GM13976 (cell line): ENCODE measurements around the gene ENTHD1.

Experiments used
- DNase-seq: peaks from one replicate; pipeline ENCODE4 v3.0.0; 2012; ENCODE audit warnings: low spot score
- CTCF ChIP-seq: IDR thresholded peaks from 2 replicates; pipeline ENCODE4 v1.5.1; 2012; ENCODE audit warnings: borderline replicate concordance, mild to moderate bottlenecking; ENCODE audit not compliant: insufficient read depth; ENCODE audit errors: extremely low read depth, missing control alignments, control extremely low read depth
- in situ Hi-C: fragments of 300-500 bp; cut with MboI; formaldehyde crosslinking; loops from one replicate; pipeline ENCODE4 v1.12.0; 2022; ENCODE audit warnings: low sequenced_read_pairs, mixed read lengths, inconsistent platforms; ENCODE audit not compliant: unreplicated experiment

The ENTHD1 gene

GRCh38 chr22:39797528-39798147 is 95.9 kb downstream of the ENTHD1 start:
- no peak for TF ChIP-seq CTCF
- in situ Hi-C loops: no loop called here
- no peak for DNase-seq

GRCh38 chr22:39789788-39790187 is 103.8 kb downstream of the ENTHD1 start:
- in situ Hi-C loops: no loop called here
- no peak for DNase-seq
- no peak for TF ChIP-seq CTCF

- no peak for DNase-seq
- in situ Hi-C loops: no loop called here
- TF ChIP-seq CTCF: no peak
Measured at GRCh38 chr22:39785232-39785631, 108.3 kb downstream of the ENTHD1 start.

- DNase-seq: no peak
- in situ Hi-C loops: no loop called here
- no peak for TF ChIP-seq CTCF
Measured at GRCh38 chr22:39777716-39778454, 115.7 kb downstream of the ENTHD1 start.

GRCh38 chr22:39776295-39777009 is 117.1 kb downstream of the ENTHD1 start:
- in situ Hi-C loops: no loop called here
- DNase-seq: no peak
- no peak for TF ChIP-seq CTCF

GRCh38 chr22:39773976-39774539 is 119.5 kb downstream of the ENTHD1 start:
- no peak for TF ChIP-seq CTCF
- in situ Hi-C loops: no loop called here
- peak; percentile 61 for DNase-seq
